Osteocyte (in vitro differentiated cells): ENCODE results near the gene GOLIM4. TPM values are rescaled to one million over a fixed set of nuclear protein-coding genes. Genes with fewer than 3 reads are reported as not detected.

Experiments
- DNase-seq: peaks from one replicate; pipeline ENCODE4 v3.0.0; 2021; ENCODE audit warnings: mixed read lengths; ENCODE audit not compliant: unreplicated experiment; ENCODE audit errors: extremely low spot score
- H3K27ac Mint-ChIP-seq: one replicate; pipeline ENCODE4 v1.8.0; 2021; ENCODE audit warnings: mild to moderate bottlenecking, mixed read lengths; ENCODE audit not compliant: unreplicated experiment
- H3K27me3 Mint-ChIP-seq: one replicate; pipeline ENCODE4 v1.8.0; 2021; ENCODE audit warnings: mixed read lengths; ENCODE audit not compliant: unreplicated experiment
- H3K36me3 Mint-ChIP-seq: one replicate; pipeline ENCODE4 v1.8.0; 2021; ENCODE audit warnings: mixed read lengths; ENCODE audit not compliant: unreplicated experiment
- H3K4me1 Mint-ChIP-seq: one replicate; pipeline ENCODE4 v1.8.0; 2021; ENCODE audit warnings: mixed read lengths; ENCODE audit not compliant: unreplicated experiment
- H3K4me3 Mint-ChIP-seq: one replicate; pipeline ENCODE4 v1.8.0; 2021; ENCODE audit warnings: mild to moderate bottlenecking, moderate library complexity, mixed read lengths; ENCODE audit not compliant: unreplicated experiment
- H3K9me3 Mint-ChIP-seq: one replicate; pipeline ENCODE4 v1.8.0; 2021; ENCODE audit warnings: mixed read lengths; ENCODE audit not compliant: unreplicated experiment
- total RNA-seq: library from RNA; stranded (reverse); gene quantifications from 2 replicates; pipeline ENCODE4 v1.2.1, GENCODE V29; 2021
- TF ChIP-seq, protein P1 (sequence below): fragments of 200-600 bp; sonication (generic); IDR thresholded peaks from 2 replicates; pipeline ENCODE4 v1.5.0; 2021; ENCODE audit warnings: antibody characterized with exemption, mild to moderate bottlenecking, moderate library complexity

GOLIM4 gene
- total RNA-seq, 1 donor from 2014 or later, result 40.5 TPM

DNA sequence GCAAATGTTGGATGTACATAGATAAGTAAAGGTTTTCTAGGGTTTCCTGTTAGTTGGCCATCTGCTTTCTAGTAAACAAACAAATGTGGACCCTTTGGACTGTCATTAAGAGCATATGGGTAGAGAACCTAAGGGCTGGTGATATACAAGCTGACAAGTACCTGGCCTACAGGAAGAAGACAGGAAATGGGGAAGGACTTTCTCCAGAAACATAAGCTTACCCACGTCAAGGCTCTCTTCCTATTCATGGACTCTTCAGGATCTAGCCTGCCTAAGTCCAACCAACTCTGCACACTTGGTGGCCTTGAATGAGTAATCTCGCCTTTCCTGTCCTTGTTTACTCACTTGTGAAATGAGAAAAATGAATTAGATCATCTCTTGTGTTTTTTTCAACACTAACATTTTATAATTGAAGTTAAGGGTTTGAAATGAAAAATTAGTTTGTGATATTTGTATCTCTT is 22.2 kb upstream of the GOLIM4 start:
- Mint-ChIP-seq H3K9me3 (no peaks in the 10 kb centered on the region), H3K27me3 (peaks cover 13% of the 10 kb centered on the region), H3K27ac (no peak overlapping the region), H3K4me1 (no peaks in the 10 kb centered on the region), H3K4me3 (no peak overlapping the region), H3K36me3 (no peaks in the 10 kb centered on the region)
- no peak for DNase-seq
- TF ChIP-seq, protein P1, sequence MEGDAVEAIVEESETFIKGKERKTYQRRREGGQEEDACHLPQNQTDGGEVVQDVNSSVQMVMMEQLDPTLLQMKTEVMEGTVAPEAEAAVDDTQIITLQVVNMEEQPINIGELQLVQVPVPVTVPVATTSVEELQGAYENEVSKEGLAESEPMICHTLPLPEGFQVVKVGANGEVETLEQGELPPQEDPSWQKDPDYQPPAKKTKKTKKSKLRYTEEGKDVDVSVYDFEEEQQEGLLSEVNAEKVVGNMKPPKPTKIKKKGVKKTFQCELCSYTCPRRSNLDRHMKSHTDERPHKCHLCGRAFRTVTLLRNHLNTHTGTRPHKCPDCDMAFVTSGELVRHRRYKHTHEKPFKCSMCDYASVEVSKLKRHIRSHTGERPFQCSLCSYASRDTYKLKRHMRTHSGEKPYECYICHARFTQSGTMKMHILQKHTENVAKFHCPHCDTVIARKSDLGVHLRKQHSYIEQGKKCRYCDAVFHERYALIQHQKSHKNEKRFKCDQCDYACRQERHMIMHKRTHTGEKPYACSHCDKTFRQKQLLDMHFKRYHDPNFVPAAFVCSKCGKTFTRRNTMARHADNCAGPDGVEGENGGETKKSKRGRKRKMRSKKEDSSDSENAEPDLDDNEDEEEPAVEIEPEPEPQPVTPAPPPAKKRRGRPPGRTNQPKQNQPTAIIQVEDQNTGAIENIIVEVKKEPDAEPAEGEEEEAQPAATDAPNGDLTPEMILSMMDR, result no peak

DNA sequence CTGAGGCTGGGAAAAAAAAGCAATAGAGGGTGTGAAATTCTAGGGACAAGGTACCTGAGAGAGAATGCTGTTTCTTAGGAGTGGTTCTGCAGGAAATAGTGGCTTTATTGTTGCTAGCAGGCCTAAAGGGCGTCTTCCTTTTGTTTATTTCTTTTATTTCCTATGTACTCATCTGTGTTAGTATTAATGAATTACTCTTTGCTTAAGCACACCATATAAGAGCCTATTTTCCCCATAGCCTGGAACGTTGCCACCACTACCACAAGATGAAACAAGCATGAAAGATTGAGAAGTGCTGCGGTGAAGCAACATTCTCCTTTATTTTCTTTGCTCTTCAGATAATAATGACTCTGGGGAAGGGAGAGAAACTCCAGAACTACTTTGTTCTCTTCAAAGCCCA is 21.3 kb upstream of the GOLIM4 start:
- H3K36me3 Mint-ChIP-seq, result no peaks in the 10 kb centered on the region
- no peak overlapping the region for H3K4me3 Mint-ChIP-seq
- H3K27me3 Mint-ChIP-seq, result peaks cover 13% of the 10 kb centered on the region
- no peaks in the 10 kb centered on the region for H3K9me3 Mint-ChIP-seq
- TF ChIP-seq, protein P1, result no peak
- H3K4me1 Mint-ChIP-seq, result no peaks in the 10 kb centered on the region
- no peak for DNase-seq
- H3K27ac Mint-ChIP-seq, result no peak overlapping the region

DNA sequence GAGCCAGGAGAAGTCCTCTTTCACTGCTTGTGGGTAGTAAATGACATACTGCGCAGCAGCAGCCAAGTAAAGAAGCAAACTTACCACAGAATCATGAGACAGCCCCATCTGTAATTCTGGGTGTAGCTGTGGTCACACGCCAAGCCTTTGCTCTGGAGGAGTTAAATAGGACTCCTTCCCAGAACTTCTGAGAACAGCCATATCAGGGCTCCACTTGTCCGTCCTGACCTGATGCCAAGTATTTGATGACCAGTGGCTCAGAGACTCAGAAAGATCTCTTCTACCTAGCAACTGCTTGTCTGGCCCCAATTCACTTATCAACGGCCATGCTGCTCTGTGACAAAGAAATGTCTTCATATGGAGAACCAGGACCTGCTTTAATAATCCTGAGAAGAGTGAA is 20.6 kb upstream of the GOLIM4 start:
- TF ChIP-seq, protein P1, result no peak
- Mint-ChIP-seq H3K27ac (no peak overlapping the region), H3K27me3 (peaks cover 9% of the 10 kb centered on the region), H3K9me3 (no peaks in the 10 kb centered on the region), H3K36me3 (no peaks in the 10 kb centered on the region), H3K4me3 (no peak overlapping the region), H3K4me1 (no peaks in the 10 kb centered on the region)
- DNase-seq, result no peak

DNA sequence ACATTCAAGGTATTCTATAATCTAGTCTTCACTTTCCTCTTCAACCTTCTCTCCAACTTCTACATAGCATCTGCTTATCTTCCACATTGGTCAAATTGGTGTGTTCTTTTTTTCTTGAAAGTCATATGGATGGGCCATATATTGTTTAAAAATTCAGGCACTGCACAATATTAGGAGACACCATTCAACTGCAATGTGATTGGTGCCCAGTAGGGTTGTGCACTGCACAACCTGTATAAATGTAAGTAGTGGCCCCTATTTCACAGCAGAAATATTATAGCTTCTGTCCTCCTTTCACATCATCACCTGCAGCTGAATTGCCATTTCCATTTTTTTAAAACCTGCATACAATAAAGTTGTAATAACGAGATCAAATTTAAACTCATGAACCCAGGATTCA is 18.1 kb upstream of the GOLIM4 start:
- no peaks in the 10 kb centered on the region for H3K9me3 Mint-ChIP-seq
- H3K36me3 Mint-ChIP-seq, result no peaks in the 10 kb centered on the region
- TF ChIP-seq, protein P1, result no peak
- H3K27ac Mint-ChIP-seq, result no peak overlapping the region
- H3K27me3 Mint-ChIP-seq, result peaks cover 9% of the 10 kb centered on the region
- no peak overlapping the region for H3K4me3 Mint-ChIP-seq
- DNase-seq, result no peak
- no peaks in the 10 kb centered on the region for H3K4me1 Mint-ChIP-seq

DNA sequence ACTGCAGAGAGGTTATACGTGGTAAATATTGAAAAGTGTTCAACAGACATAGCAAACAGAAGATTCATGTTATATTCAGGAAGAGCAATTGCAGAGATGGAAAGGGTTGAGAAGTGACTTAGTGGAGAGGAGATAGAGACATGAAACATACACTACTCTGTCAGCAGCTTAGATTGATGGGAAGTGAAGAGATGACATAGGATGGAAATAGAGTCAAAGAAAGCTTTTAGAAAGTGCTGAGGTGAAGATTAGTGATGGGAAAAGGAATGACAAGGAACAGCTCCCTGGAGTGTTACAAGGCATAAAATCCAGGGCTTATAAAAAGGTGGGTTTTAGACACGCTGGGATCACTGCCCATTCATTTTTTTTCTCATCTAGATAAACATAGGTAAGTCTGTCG is 17.2 kb upstream of the GOLIM4 start:
- Mint-ChIP-seq H3K27ac (no peak overlapping the region), H3K36me3 (no peaks in the 10 kb centered on the region), H3K4me3 (no peak overlapping the region), H3K9me3 (no peaks in the 10 kb centered on the region), H3K4me1 (no peaks in the 10 kb centered on the region), H3K27me3 (peaks cover 9% of the 10 kb centered on the region)
- no peak for DNase-seq
- TF ChIP-seq, protein P1, result no peak
